HG03378 (cell line): Measurements from ENCODE around the gene TMC1.
"Not testable (repeated sequence)": the region's sequence is repeated elsewhere in the genome, so short reads cannot be mapped to it uniquely, and the experiment has no call there.

Source experiments
- ATAC-seq: cut with Tn5 transposase; IDR thresholded peaks from one replicate; pipeline ENCODE4 v1.9.1; 2021; ENCODE audit warnings: mild to moderate bottlenecking, moderate library complexity; ENCODE audit not compliant: unreplicated experiment

The TMC1 gene

DNA sequence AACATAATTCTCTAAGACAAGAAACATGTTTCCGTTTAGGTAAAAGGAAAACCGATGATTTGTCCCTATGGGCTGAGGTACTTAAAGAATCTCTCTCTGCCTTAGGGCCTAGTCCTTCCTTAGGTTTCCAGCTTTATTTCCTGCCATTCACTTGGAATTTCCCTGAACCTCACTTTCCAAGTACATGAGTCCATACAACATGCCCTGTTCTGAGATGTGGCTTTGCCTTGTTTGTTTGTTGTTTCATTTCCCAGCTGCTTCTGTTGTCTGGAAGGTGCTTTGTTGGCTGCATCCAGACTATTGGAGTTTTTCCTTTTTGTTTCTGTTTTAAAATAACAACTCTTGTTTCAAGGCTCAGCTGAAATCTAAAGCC is 336.2 kb downstream of the TMC1 start:
- no peak for ATAC-seq

GRCh38 chr9:72858089-72858912 is 336.9 kb downstream of the TMC1 start:
- ATAC-seq = no peak

DNA sequence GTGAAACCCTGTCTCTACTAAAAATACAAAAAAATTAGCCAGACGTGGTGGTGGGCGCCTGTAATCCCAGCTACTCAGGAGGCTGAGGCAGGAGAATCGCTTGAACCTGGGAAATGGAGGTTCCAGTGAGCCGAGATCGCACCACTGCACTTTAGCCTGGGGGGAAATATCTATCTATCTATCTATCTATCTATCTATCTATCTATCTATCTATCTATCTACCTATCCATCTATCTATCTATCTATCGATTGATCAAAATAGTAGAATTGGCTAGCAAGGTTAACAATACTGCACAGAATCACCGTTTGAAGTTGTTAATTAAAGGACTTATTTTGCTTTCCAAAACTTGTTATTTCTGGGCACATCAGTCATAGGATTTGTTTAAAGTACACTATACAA is 341.4 kb downstream of the TMC1 start:
- not testable (repeated sequence) for ATAC-seq

DNA sequence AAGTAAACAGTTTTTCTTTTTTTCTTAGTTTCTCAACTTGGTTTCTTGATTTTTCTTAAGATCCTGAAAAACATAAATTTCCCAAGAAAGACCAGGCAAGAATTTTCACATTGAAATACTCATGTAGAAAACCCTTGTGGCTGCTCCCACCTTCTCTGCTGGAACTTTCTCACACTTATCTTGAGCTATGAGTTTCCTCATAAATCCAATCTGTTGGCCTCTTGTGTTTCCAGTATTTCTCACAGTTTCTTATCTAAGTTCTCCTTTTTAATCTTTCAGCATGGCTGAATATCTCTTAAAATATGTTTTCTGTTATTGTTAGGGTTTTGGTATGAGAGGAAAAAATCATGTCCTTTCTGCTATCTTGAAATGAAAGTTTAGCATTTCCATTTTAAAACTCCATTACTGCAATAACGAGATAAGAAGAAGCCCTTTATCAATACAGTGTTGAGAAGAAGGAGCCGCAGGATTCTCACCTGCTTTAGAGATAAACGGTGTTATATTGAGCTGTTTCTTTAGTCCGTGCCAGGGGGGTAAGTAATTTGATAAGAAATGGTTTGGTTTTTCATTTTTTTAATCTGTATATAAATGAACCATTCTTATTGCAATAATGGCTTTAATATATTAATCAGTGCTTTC is 342.2 kb downstream of the TMC1 start:
- no peak for ATAC-seq

GRCh38 chr9:72864327-72864726 is 342.9 kb downstream of the TMC1 start:
- ATAC-seq = no peak

- no peak for ATAC-seq
These were observed 350.3 kb downstream of the TMC1 start for GRCh38 chr9:72871685-72872084.

DNA sequence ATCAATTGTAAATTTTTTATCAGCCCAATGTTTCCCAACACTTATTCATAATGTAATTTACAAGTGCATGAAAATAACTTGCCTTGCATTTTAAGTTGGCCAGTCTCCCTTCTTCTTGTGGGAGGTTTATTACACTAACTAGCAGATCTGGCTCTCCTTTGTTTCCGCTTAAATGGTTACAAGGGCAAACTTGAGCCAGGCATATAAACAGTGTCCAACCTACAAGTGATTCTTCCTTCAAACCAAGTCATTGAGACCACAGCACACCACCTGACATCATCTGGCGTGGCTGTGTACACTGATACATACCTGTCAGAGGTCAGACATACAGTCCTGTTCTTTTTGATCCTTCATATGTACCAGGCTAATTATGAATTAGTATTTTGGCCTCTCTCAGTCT is 351.3 kb downstream of the TMC1 start:
- no peak for ATAC-seq

DNA sequence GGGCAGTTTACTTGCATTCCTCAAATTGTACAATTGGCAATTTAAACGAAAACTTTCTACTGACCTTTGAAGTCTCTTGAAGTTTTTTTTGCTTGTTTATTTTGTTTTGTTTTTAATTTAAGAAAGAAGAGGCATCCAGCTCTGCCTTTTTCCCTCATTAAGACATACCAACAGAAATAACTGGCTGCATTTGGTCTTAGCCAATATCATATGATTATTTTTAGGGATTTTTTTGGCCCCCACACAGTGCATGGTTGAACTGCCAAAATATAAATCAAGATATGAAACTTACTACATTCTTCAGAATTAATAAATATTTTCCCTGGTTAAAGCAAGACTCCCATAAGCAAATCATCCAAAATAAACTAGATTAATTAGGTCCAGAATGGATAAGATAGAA is 352.0 kb downstream of the TMC1 start:
- no peak for ATAC-seq

GRCh38 chr9:72874344-72874743 is 352.9 kb downstream of the TMC1 start:
- no peak for ATAC-seq

- ATAC-seq = no peak
These were observed 353.8 kb downstream of the TMC1 start for GRCh38 chr9:72875221-72875620.

DNA sequence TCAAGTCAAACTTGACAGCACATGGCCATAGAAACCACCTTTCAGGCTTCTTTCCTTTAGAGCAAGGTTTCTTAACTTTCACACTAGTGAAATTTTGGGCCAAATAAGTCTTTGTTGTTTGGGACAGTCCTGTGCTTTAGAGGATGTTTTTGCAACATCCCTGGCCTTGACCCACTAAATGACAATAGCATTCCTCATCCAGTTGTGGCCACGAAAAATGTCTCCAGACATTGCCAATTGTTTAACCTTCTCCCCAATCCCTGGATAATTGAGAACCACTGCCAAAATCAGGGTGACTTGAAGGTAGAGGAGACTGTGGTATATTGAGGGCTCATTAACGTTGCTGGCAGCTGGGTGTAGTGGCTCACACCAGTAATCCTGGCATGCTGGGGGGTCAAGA is 359.4 kb downstream of the TMC1 start:
- no peak for ATAC-seq

- ATAC-seq = no peak
These were observed 360.8 kb downstream of the TMC1 start for GRCh38 chr9:72882117-72882775.

DNA sequence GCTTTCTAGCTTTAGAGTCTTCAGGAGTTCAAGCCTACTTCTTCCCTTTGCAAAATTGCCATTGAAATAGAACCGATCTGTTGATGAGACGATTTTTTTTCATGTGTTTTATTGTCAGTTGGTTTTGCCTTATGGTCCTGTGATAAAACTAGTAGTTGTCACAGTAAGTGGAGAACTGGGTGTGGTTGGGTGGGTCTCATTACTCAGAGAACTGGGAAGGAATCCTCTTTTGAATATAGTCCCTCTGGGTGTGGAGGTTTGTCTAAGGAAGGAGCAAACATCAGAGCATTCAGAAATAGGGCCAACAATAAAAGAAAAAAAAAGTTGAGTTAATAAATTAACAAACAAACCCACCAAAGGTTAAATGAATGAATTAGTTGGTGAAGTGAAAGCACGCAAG is 362.5 kb downstream of the TMC1 start:
- ATAC-seq = no peak

GRCh38 chr9:72884508-72884907 is 363.1 kb downstream of the TMC1 start:
- no peak for ATAC-seq
